Natural killer cell (primary cell): Measurements from ENCODE around the gene SPTB. TPM values are rescaled to one million over a fixed set of nuclear protein-coding genes. Genes with fewer than 3 reads are reported as not detected.

ENCODE experiments used
- ATAC-seq, 3 donors: fragments of 150-1000 bp in 2 of 3; fragments of 200-7000 bp in 1 of 3; cut with Tn5 transposase; 1 replicate in 1 of 3; 2 replicates in 2 of 3; pipeline ENCODE4 v1.10.0; 2021; ENCODE audit warnings: mild to moderate bottlenecking in 2 of 3, moderate library complexity in 2 of 3
- DNase-seq, 2 donors: peaks; one replicate each; pipeline versions ENCODE4 v3.0.0 to v3.0.0-alpha.2; 2013 to 2021; ENCODE audit warnings: mixed read lengths in 1 of 2
- H3K27ac ChIP-seq: one replicate; pipeline ENCODE4 v1.5.1; 2013; ENCODE audit warnings: mild to moderate bottlenecking, low read length
- H3K27me3 ChIP-seq: one replicate; pipeline ENCODE4 v1.6.1; 2013; ENCODE audit warnings: low read length; ENCODE audit not compliant: control insufficient read depth, insufficient read depth
- H3K36me3 ChIP-seq: one replicate; pipeline ENCODE4 v1.6.1; 2013; ENCODE audit warnings: low read length; ENCODE audit not compliant: control insufficient read depth, insufficient read depth
- H3K4me1 ChIP-seq: one replicate; pipeline ENCODE4 v1.6.1; 2013; ENCODE audit warnings: low read length; ENCODE audit not compliant: control insufficient read depth, insufficient read depth
- H3K4me3 ChIP-seq: one replicate; pipeline ENCODE4 v1.5.1; 2013; ENCODE audit warnings: low read length
- H3K9me3 ChIP-seq: one replicate; pipeline ENCODE4 v1.6.1; 2013; ENCODE audit warnings: low read length; ENCODE audit not compliant: control insufficient read depth, insufficient read depth
- H3K27ac Mint-ChIP-seq, 2 donors: one replicate each; pipeline ENCODE4 v1.8.0; 2022; ENCODE audit warnings: mild to moderate bottlenecking in 2 of 2, mixed read lengths in 2 of 2, moderate library complexity in 1 of 2
- H3K27me3 Mint-ChIP-seq, 2 donors: one replicate each; pipeline ENCODE4 v1.8.0; 2022; ENCODE audit warnings: low read depth in 2 of 2, mixed read lengths in 2 of 2
- H3K36me3 Mint-ChIP-seq: one replicate; pipeline ENCODE4 v1.8.0; 2022; ENCODE audit warnings: mixed read lengths
- H3K4me1 Mint-ChIP-seq, 2 donors: one replicate each; pipeline ENCODE4 v1.8.0; 2022; ENCODE audit warnings: mixed read lengths in 2 of 2
- H3K4me3 Mint-ChIP-seq: one replicate; pipeline ENCODE4 v1.8.0; 2022; ENCODE audit warnings: mild to moderate bottlenecking, moderate library complexity, mixed read lengths
- H3K9me3 Mint-ChIP-seq, 2 donors: one replicate each; pipeline ENCODE4 v1.8.0; 2022; ENCODE audit warnings: mixed read lengths in 2 of 2
- CTCF ChIP-seq: fragments of 200-600 bp; IDR thresholded peaks from one replicate; pipeline ENCODE4 v1.8.0; 2022; ENCODE audit warnings: antibody characterized with exemption
- WGBS: methylation state at CpG from one replicate; pipeline ENCODE4 v1.1.7; 2013; ENCODE audit warnings: missing lambda C conversion rate; ENCODE audit not compliant: insufficient coverage; 5-methylcytosine and 5-hydroxymethylcytosine counted together
- intact Hi-C: fragments of 100-400 bp; cut with micrococcal nuclease; formaldehyde crosslinking; loops from one replicate; pipeline ENCODE4 v1.14.2; 2022
- total RNA-seq, 4 donors: library from RNA; stranded (reverse); fragments of 120-200 nt in 1 of 4; gene quantifications; one replicate each; pipeline versions ENCODE4 v1.2.3 to v1.2.4, GENCODE V29; 2013 to 2022

SPTB gene
- total RNA-seq, 3 donors from 2014 or later (not counting 1 experiment from before 2014, with no cell fraction given): 0.07 to 0.59 (median 0.13) TPM

- no peaks in the 10 kb centered on the region for H3K4me1 ChIP-seq
- H3K27ac ChIP-seq: no peak overlapping the region
- 76% methylated on average over 2 of the region's 2 CpGs for WGBS
- no peaks in the 10 kb centered on the region for H3K36me3 ChIP-seq
- H3K4me3 ChIP-seq: no peak overlapping the region
- Mint-ChIP-seq H3K27me3 (peaks cover 30 to 73% of the 10 kb centered on the region in 2 donors), H3K27ac (no peak overlapping the region), H3K36me3 (no peaks in the 10 kb centered on the region), H3K4me3 (no peak overlapping the region), H3K9me3 (no peaks in the 10 kb centered on the region), H3K4me1 (peaks cover 0 to 5% of the 10 kb centered on the region in 2 donors)
- DNase-seq: no peak
- no peak for TF ChIP-seq CTCF
- peaks cover 2% of the 10 kb centered on the region for H3K27me3 ChIP-seq
- intact Hi-C loops: no loop called here
- no peak for ATAC-seq
- no peaks in the 10 kb centered on the region for H3K9me3 ChIP-seq
Observed at GRCh38 chr14:64844272-64844671, 35.4 kb downstream of the SPTB start.

GRCh38 chr14:64843548-64843947 lies 36.2 kb downstream of the SPTB start:
- TF ChIP-seq CTCF: no peak
- DNase-seq: no peak
- Mint-ChIP-seq H3K27ac (no peak overlapping the region), H3K4me3 (no peak overlapping the region), H3K9me3 (no peaks in the 10 kb centered on the region), H3K4me1 (peaks cover 0 to 5% of the 10 kb centered on the region in 2 donors), H3K27me3 (peaks cover 32 to 78% of the 10 kb centered on the region in 2 donors), H3K36me3 (no peaks in the 10 kb centered on the region)
- intact Hi-C loops: no loop called here
- ATAC-seq: no peak
- 75% methylated on average over 6 of the region's 6 CpGs for WGBS
- no peak overlapping the region for H3K4me3 ChIP-seq
- peaks cover 2% of the 10 kb centered on the region for H3K27me3 ChIP-seq
- H3K9me3 ChIP-seq: no peaks in the 10 kb centered on the region
- H3K27ac ChIP-seq: no peak overlapping the region
- no peaks in the 10 kb centered on the region for H3K4me1 ChIP-seq
- no peaks in the 10 kb centered on the region for H3K36me3 ChIP-seq

- 78% methylated on average over 17 of the region's 18 CpGs for whole genome bisulfite sequencing
- no peak for TF ChIP-seq CTCF
- Mint-ChIP-seq H3K27me3 (peaks cover 29 to 75% of the 10 kb centered on the region in 2 donors), H3K9me3 (no peaks in the 10 kb centered on the region), H3K4me3 (no peak overlapping the region), H3K4me1 (no peaks in the 10 kb centered on the region), H3K27ac (no peak overlapping the region), H3K36me3 (no peaks in the 10 kb centered on the region)
- DNase-seq (no peak), ATAC-seq (no peak)
- Histone ChIP-seq H3K9me3 (no peaks in the 10 kb centered on the region), H3K36me3 (no peaks in the 10 kb centered on the region), H3K4me3 (no peak overlapping the region), H3K27me3 (peaks cover 2% of the 10 kb centered on the region), H3K4me1 (no peaks in the 10 kb centered on the region), H3K27ac (no peak overlapping the region)
- intact Hi-C loops: no loop called here
Observed at GRCh38 chr14:64841772-64842750, 37.6 kb downstream of the SPTB start.
